GM18502 (cell line): ENCODE results near the gene PUSL1.

Experiments
- ATAC-seq: cut with Tn5 transposase; IDR thresholded peaks from one replicate; pipeline ENCODE4 v1.9.1; 2021; ENCODE audit warnings: mild to moderate bottlenecking; ENCODE audit not compliant: unreplicated experiment, poor library complexity

PUSL1 gene, protein sequence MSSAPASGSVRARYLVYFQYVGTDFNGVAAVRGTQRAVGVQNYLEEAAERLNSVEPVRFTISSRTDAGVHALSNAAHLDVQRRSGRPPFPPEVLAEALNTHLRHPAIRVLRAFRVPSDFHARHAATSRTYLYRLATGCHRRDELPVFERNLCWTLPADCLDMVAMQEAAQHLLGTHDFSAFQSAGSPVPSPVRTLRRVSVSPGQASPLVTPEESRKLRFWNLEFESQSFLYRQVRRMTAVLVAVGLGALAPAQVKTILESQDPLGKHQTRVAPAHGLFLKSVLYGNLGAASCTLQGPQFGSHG

DNA sequence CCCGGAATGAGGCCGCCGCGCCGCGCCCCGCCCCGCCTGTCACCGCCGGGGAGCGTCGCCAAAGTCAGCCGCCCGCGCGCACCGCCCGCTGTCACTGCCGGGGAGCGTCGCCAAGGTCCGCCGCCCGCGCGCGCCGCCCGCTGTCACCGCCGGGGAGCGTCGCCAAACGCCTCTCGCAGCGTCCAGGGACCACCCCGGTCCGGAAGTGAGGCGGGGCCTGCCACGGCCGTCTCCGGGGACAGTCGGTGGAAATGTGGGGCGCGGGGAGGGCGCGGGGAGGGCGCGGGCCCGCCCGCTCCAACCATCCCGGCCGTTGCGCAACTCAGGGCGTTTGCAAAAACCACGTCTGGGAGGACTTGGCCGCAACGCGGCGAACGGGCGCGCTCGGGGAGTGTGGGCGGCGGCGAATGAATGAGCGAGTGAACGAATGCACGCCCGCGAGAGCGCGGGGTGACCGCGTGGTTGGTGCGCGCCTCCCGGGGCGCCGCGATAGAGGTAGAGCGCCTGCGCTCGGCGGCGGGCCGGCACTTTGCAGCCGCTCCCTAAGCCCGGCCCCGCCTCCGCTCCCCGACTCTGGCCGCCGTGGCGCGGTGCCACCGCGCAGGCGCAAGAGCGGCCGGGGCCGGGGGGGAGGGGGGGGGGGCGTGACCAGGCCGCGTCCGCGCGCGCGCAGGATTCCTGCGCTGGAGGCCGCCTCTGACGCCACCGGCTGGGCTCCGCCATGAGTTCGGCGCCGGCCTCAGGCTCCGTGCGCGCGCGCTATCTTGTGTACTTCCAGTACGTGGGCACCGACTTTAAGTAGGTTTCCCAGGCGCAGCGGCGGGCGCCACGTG is at the start of gene PUSL1, which contains the start of gene ACAP3:
Gene PUSL1, plus strand, starts transcription at position 675 of the 833 bp plus-strand sequence. Its CDS starts 47 bp downstream, at position 722.
Gene ACAP3, minus strand, starts transcription at position 8 of the 833 bp plus-strand sequence. CDS start 115 bp downstream, outside the sequence.
- ATAC-seq = peak; percentile 59

DNA sequence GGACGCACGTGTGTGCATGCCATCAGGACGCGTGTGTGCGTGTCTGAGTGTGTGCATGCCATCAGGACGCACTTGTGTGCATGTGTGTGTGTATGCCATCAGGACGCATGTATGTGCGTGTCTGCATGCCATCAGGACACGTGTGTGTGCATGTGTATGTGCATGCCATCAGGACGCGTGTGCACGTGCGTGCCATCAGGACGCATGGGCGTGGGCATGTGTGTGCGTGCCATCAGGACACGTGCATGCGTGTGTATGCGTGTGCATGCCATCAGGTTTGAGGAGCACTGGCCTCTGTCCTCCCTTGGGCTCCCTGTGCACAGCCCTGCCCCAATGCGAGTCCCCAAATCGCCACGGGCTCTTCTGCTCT is 49.3 kb upstream of the PUSL1 start:
- no peak for ATAC-seq

DNA sequence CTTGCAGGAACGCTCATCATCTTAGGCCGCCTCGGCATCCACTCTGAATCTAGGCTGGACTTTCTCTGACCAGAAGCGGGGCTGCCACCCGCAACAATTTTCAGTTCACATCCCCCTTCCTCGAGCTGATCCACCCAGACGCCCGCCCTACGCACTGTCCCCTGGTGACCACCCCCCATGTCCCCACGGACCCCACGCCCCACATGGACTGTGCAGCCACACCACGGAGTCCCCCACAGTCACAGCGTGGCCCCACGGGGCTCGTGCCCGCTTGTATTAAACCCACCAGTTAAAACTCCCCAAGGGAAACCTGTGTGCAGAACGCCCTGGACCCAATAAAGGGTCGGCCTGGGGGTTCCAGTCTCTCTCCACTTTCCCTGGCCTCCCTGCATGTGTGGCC is 48.9 kb upstream of the PUSL1 start:
- ATAC-seq = no peak

DNA sequence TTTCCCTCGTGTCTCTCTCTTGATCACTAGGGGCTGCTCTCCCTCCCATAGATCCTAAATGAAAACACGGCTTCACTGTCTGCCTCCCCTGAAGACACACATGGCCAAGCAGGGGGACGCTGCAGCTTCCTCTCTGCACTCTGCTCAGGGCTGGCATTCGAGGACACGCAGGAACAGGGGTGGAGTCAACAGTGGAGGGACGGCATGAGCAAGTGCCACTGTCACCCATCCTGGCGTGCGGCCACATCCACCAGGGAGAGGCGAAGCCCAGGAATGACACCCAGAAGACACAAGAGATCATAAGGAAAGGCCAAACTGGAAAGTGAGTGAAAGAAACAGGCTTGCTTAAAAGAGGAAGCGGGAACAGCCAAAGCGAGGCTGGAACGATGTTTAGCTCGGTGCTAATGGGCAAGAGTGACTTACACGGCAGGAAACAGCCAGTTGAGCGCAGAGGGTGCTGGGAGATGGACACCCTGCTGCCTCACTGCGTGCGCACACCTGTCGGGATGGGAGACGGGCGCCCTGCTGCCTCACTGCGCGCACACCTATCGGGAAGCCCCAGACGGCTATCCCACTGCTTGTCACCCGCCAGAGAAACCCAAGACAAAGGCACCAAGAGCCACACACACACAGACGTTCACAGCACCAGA is 48.3 kb upstream of the PUSL1 start:
- no peak for ATAC-seq

DNA sequence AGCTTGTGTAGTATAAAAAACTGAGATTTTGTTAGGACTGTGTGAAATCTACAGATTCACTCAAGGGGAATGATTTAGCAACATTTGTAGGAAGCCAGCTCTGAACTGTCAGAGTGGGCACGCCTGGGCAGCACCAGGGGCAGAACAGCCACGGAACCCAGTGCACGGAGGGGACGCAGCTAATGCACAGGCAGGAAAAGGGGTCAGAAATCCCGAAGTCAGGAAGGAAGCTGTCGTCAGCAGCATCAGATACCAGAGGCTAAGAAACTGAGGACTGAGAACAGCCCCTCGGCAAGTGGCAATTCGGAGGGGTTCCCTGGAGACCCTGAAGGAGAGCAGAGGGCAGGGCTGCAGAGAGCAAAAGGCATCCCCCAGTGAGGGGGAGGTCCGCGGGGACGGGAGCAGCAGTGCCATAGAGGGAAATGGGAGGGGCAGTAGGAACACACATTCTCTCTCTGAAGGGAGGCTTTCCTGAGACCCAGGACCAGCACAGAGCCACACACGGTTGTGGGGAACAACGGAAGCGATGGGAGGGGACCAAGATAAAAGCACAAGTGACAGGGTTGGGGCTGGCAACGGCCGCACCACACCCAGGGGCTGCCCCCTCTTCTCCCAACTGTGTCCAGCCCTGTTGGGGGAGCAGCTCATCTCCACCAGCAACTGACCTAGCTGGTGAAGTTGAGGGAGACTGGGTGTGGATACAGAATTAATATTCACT is 47.4 kb upstream of the PUSL1 start:
- ATAC-seq = no peak

DNA sequence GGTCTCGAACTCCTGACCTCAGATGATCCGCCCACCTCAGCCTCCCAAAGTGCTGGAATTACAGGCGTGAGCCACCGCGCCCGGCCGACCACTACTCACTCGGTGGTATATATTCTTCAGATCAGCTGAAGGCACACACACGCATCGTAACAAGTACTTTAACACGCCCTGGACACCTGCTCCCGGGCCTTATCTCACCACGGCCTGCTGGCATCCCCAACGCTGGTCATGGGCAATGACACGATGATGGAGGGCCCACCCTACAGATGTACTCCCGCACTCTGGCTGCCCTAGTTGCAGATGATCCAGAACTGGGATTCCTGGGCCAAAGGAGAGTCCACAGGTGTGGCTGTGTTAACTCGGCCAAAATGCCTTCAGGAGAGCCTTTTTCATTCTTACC is 46.3 kb upstream of the PUSL1 start:
- no peak for ATAC-seq

DNA sequence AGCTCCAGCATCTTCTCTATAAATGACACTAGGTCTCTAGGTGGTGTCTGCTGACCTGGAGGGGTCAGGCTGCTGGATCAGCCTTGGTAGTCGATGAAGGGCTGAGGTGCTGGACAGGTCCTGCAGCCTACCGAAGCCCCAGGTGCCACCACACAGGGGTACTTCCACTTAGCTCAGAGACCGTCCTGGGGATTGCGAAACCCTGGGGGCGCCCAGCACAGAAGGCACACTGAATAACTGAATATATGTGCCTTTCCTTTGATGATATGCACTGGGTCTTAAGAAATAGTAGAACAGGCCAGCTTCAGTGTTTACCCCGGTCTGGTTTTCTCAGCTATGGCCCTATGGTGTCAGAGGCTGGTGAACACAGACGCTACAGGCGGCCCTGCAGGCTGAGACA is 45.6 kb upstream of the PUSL1 start:
- ATAC-seq = no peak

DNA sequence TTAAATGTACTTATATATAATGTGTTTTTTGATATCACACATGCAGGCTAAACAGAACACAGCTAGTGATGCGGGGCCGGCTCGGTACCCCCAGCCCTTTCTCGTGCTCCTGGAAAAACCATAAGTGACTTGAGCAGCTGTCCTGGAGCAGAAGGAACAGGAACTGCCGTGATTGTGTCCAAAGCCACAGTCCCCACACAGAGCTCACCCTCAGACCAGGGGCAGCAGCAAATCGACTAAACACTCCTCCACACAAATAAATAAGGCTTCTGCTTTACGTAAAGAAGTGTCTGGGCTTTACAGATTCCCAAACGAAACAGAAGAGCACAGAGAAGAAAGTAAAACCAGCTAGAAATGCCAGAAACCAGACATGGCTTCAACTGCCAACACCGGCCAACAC is 44.4 kb upstream of the PUSL1 start:
- no peak for ATAC-seq

DNA sequence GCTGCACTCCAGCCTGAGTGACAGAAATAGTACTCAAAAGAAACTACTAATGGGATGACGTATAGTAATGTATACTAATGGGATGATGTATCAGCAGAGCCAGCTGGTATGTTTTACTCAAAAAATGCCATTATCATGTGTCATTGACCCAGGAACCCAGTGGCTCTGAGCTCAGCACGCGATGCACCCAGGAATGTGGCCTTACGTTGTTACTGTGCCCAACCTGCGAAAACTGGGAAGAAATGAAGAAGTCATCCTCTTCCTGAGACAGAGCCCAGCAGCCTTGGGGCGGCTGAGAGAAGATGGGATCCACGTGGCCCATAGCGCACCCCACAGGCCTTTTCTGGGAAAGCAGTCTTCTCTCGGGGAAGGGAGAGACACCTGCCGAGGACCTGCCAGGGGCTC is 43.5 kb upstream of the PUSL1 start:
- no peak for ATAC-seq

DNA sequence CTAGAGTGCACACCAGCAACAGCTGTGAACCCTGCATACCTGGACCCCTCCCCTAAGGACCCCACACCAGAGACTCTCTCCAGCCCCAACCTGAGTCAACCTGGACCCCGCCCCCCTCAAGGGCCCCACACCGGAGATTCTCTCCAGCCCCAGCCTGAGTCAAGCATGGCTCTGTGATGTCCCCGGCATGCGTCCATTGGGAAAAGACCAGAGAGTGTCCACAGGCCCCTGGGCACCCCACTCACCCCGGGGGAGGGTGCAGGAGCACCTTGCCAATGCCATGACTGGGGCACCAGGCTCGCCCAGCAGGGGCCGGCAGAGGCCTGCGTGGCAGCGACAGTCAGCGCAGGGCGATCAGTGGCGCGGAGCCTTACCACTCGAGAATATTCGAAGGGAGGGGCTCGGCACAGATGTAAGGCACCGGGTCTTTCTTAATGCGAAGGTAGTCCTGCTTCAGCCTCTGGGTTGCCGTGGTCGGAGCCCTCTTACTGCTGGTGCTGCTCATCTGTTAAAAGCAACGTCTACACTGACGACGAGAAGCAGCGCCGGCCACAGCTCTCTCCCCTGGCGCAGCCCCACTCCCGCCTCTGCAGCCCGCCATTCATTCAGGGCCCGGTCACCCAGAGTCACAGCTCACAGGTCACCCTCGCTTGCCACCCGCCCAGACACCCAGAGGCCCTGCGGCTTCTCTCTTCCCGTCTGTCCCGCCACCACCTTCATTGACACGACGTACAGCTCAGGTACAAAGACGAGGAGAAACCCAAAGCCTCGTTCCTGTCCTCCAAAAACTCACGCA is 40.7 kb upstream of the PUSL1 start:
- no peak for ATAC-seq

DNA sequence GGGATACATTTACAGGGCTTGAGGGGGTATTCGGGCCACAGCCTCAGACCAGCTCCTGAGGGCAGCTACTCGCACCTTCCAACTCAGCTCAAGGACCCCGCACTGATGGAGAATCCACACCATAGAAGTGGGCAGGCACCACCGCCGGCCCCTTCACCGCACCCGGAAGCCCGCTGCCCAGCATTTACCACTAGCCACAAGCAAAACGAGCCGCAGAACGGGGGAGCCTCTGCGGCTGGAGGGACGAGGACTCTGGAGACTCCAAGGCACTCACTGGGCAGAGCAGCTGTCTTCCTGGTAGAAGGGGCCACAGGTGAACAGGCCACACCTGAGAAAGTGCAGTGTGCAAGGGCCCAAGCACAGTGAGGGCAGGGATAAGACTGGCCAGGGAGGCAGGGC is 40.1 kb upstream of the PUSL1 start:
- no peak for ATAC-seq

DNA sequence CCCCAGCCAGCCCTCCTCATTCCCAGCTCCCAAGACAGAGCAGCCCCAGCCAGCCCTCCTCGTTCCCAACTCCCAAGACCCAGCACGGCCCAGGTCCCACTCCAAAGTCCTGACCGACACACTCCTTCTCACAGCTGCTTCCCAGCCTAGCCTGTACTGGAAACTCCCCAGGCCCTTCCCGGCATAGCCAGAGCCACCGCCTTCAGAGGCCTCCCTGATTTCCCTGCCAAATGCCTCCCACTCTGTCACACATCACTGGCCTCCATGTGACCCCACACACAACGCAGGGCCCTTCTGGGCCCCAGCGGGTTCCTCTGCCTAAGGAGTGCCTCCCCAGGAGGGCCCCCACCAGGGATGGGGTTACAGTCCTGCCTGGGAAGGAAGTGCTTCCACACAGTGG is 37.6 kb upstream of the PUSL1 start:
- ATAC-seq = no peak

DNA sequence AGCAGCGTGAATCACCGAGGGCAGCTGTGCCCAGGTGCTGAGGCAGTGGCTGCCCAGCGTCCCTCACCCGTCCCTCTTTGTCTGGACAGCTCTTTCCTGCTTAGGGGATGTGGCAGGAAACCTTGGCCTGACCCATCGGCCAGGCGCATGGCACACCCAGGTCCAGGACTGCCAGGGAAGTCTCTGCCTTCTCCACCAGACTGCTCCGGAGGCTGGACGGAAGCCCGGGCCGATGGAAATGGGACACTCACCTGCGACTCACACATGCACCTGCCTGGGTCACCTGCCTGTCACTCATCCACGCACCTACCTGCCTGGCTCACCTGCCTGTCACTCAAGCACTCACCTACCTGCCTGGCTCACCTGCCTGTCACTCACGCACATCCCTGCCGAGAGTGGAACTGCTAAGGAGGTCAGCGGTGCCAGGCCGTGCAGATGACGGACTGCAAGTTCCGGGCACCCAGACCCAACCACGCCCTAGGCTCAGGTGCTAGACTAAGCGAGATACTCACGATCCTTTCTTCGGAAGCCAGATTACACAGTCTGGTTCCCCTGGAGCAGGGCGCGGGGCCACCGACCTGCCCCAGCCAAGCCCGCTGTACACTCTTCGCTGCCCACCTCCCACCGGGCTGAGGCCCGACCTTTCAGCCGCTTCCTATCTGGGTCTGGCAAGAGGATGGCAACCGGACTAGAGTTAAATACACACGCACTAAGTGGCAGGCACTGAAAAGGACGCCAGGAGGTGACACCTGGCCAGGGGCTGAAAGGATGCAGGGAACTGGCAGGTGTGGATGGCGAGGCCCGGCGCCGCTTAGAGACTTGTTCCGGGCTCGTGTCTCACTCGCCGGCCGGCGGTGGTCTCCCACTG is 35.8 kb upstream of the PUSL1 start:
- ATAC-seq = no peak

DNA sequence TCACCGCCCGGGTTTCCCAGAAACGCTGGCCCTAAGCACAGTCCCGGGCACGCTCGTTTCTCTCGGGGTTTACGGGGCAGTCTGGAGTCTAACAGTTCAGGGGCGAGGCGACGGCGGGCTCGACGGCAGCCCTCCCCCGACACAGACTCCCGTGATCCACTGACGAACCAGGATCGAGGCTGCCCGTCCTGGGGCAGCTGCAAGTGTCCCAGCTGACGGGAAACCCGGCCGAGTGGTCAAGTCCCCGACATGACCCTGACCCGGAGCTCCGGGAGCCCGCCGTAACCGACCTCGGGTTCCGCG is 35.2 kb upstream of the PUSL1 start:
- peak; percentile 2 for ATAC-seq

DNA sequence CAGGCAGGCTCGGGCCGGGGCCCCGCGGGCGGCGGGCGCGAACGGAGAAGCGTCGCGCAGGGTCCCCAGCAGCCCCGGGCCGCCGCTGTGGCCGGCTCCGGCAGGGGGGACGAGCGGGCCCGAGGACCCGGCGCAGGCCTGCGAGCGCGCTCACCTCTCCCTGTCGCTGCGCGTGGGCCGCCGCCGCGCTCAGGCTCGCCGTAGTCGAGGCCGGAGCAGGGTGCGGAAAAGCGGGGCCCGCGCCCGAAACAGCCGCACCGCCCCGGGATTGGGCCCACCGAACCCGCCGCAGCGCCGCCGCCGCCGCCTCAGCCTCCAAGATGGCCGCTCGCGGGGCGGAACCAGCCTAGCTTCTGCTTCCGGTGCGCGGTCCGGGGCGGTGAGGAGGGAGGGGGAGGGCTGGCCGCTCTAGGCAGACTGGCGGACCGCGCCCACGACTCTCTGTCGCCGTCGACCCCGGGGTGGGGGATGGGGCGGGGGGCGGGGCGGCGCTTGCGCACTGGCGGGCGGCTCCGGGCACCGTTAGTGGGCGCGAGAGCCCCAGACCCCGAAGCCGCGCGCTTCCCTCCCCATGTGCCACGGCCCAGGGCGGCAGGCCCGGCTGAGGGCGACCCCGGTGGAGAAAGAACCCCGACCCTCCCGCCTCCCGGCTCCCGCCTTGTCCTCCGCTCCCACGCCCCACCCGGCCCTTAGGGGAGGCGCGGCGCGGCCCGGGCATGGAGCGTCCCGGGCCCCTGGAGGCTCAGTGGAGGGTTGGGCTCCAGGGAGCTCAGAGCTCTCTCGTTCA is 34.7 kb upstream of the PUSL1 start, which contains the start of gene UBE2J2:
Gene UBE2J2, minus strand, starts transcription at position 343 of the 787 bp plus-strand sequence. CDS start 5,862 bp downstream, outside the sequence.
- ATAC-seq = peak; percentile 85

DNA sequence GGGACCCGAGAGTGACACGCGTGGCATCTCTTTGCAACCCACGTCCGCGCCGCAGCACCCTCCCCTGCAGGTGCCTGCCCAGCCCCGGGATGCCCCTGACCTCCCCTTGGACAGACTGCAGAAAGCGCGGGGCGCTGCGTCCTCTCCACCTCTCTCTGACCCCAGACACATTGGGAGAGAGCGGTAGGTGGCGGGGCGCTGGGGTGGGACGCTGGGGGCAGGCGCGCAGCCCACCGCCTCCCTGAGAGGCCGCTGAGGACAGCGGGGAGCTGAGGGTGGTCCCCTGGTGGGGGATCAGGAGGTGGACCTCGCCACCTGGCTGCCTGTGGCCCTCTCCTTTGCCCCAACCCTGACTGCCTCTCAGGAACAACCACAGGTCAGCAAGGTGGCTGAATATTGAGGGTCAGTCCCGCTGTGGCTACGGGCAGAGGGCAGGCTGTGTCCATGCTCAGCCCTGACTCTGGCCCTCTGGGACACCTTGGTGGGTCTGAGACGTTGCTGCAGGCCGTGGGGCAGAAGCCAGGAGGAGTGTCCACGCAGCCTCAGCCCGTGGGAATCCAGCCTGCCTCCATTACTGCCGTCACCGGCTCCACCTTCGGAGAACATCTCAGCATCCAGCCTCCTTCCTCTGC is 34.0 kb upstream of the PUSL1 start:
- ATAC-seq = no peak

DNA sequence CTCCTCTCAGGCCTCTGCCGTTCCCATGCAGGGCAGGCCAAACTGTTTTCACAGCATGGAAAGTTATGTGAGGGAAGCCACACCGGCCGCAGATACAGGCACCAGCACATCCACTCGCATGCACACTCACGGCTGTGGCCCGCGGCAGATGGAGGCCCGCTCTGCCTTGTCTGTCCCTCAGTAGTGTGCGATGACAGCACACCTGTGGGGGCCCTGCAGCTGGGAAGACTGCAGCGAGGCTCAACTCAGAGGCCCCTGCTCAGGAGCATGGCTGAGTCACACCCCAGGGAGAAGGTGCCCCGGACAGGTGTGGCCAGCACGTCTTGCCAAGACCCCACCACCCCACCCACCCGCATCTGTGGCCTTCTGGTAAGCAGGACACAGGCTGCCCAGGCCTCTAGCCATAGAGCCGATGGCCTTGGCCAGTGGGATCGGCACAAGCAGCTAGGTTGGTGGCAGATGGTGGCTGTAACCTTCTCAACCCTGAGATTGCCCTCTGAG is 33.4 kb upstream of the PUSL1 start:
- no peak for ATAC-seq
